ENCODE measurements around the gene RHCG. TPM values are rescaled to one million over a fixed set of nuclear protein-coding genes. Genes with fewer than 3 reads are reported as not detected.

Gene RHCG
- total RNA-seq, 2 donors from 2014 or later = 0.91 to 1.0 TPM

GRCh38 chr15:89533861-89534544, 37.6 kb upstream of the RHCG start:
- intact Hi-C loops (cut with DNase I) = no loop called here
- H3K4me1 ChIP-seq (replicated peaks) = no peaks in the 10 kb centered on the region
- no peak overlapping the region for H3K27ac ChIP-seq
- H3K36me3 ChIP-seq = no peaks in the 10 kb centered on the region
- no peak overlapping the region for H3K4me3 ChIP-seq
- no peaks in the 10 kb centered on the region for H3K27me3 ChIP-seq (replicated peaks; ENCODE audit: insufficient read depth)
- H3K9me3 ChIP-seq = no peaks in the 10 kb centered on the region
- TF ChIP-seq POLR2AphosphoS5 (IDR thresholded peaks at IDR 0.05) = no peak
- no peak for TF ChIP-seq POLR2A (IDR thresholded peaks at IDR 0.05)
- TF ChIP-seq CTCF (IDR thresholded peaks at IDR 0.05) = no peak
- DNase-seq (ENCODE audit: low spot score) = no peak
- WGBS = 73% methylated on average over 4 of the region's 4 CpGs

GRCh38 chr15:89531796-89532537, 35.6 kb upstream of the RHCG start:
- WGBS = 67% methylated on average over 6 of the region's 6 CpGs
- Histone ChIP-seq H3K36me3 (no peaks in the 10 kb centered on the region), H3K4me1 (replicated peaks) (no peaks in the 10 kb centered on the region), H3K4me3 (no peak overlapping the region), H3K27ac (no peak overlapping the region), H3K27me3 (replicated peaks; ENCODE audit: insufficient read depth) (no peaks in the 10 kb centered on the region), H3K9me3 (no peaks in the 10 kb centered on the region)
- intact Hi-C loops (cut with DNase I) = no loop called here
- TF ChIP-seq POLR2AphosphoS5 (IDR thresholded peaks at IDR 0.05) = no peak
- TF ChIP-seq POLR2A (IDR thresholded peaks at IDR 0.05) = no peak
- TF ChIP-seq CTCF (IDR thresholded peaks at IDR 0.05) = no peak
- DNase-seq (ENCODE audit: low spot score) = no peak

GRCh38 chr15:89530976-89531375, 34.6 kb upstream of the RHCG start:
- no peaks in the 10 kb centered on the region for H3K36me3 ChIP-seq
- H3K9me3 ChIP-seq = no peaks in the 10 kb centered on the region
- 69% methylated on average over 5 of the region's 5 CpGs for WGBS
- no peak for TF ChIP-seq POLR2AphosphoS5 (IDR thresholded peaks at IDR 0.05)
- TF ChIP-seq CTCF (IDR thresholded peaks at IDR 0.05) = no peak
- TF ChIP-seq POLR2A (IDR thresholded peaks at IDR 0.05) = no peak
- no peaks in the 10 kb centered on the region for H3K4me1 ChIP-seq (replicated peaks)
- no peaks in the 10 kb centered on the region for H3K27me3 ChIP-seq (replicated peaks; ENCODE audit: insufficient read depth)
- no peak overlapping the region for H3K4me3 ChIP-seq
- H3K27ac ChIP-seq = no peak overlapping the region
- DNase-seq (ENCODE audit: low spot score) = no peak
- intact Hi-C loops (cut with DNase I) = no loop called here

GRCh38 chr15:89528757-89529352, 32.5 kb upstream of the RHCG start:
- Histone ChIP-seq H3K4me1 (replicated peaks) (no peaks in the 10 kb centered on the region), H3K27ac (no peak overlapping the region), H3K9me3 (no peaks in the 10 kb centered on the region), H3K36me3 (no peaks in the 10 kb centered on the region), H3K27me3 (replicated peaks; ENCODE audit: insufficient read depth) (no peaks in the 10 kb centered on the region), H3K4me3 (no peak overlapping the region)
- no peak for DNase-seq (ENCODE audit: low spot score)
- 81% methylated on average over 6 of the region's 6 CpGs for WGBS
- intact Hi-C loops (cut with DNase I) = no loop called here
- TF ChIP-seq POLR2A (IDR thresholded peaks at IDR 0.05) = no peak
- no peak for TF ChIP-seq POLR2AphosphoS5 (IDR thresholded peaks at IDR 0.05)
- no peak for TF ChIP-seq CTCF (IDR thresholded peaks at IDR 0.05)
